Measurements from ENCODE around the gene MSX1.

- TF ChIP-seq CTCF (IDR thresholded peaks at IDR 0.05; ENCODE audit: borderline replicate concordance, extremely low read depth, low read length, poor library complexity, severe bottlenecking) (no peak), EZH2 (IDR thresholded peaks at IDR 0.05; ENCODE audit: borderline replicate concordance, low read depth, low read length, severe bottlenecking) (no peak)
Measured at GRCh38 chr4:4845027-4845426, 14.4 kb upstream of the MSX1 start.
